ENCODE results near the gene OSER1. TPM values are rescaled to one million over a fixed set of nuclear protein-coding genes. Genes with fewer than 3 reads are reported as not detected.
A peak's percentile ranks its signal among the peaks of the same experiment; 100 is the strongest.

Gene OSER1
- total RNA-seq, 1 experiment from 2014 or later: 50.5 TPM

DNA sequence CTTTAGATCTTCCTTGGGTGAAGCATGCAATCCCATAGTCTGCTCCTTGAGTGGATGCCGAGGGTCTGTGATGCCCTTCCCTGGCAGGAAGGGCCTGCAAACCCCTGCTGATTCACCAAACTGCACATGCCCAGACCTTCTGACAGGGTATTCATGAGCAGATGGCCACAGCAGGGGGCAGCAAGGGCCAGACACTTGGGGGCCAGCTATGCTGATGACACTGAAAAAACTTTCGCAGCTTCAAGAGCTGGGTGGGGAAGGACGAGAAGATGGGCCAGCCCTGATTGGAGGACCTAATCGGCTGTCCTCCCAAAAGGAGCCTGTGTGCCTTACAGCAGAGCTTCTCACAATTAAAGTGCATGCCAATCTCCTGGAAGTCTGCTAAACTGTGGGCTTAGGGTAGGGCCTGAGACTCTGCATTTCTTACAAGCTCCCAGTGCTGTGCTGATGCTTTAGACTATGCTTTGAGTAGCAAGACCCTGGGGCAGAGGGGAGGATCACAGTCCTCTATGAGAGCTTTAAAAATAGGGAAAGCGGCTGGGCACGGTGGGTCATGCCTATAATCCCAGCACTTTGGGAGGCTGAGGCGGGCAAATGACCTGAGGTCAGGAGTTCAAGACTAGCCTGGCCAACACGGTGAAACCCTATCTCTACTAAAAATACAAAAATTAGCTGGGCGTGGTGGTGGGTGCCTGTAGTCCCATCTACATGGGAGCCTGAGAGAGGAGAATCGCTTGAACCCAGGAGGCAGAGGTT is 21.3 kb upstream of the OSER1 start:
- no TSS peak for BruUV-seq (replicated peaks)
- Histone ChIP-seq H3K36me3 (ENCODE audit: insufficient read depth, low read length, poor library complexity, severe bottlenecking) (no peaks in the 10 kb centered on the region), H3K4me3 (ENCODE audit: low read depth, low read length, poor library complexity, severe bottlenecking) (no peak overlapping the region), H3K27ac (ENCODE audit: low read depth, low read length, poor library complexity, severe bottlenecking) (no peak overlapping the region), H3K27me3 (replicated peaks; ENCODE audit: insufficient read depth, low read depth, low read length, poor library complexity) (no peaks in the 10 kb centered on the region), H3K4me1 (ENCODE audit: insufficient read depth, low read length, poor library complexity, severe bottlenecking) (no peaks in the 10 kb centered on the region), H3K9me3 (ENCODE audit: low read depth, low read length, poor library complexity, severe bottlenecking) (no peaks in the 10 kb centered on the region)
- CTCF ChIA-PET: no interaction called here
- intact Hi-C loops (cut with micrococcal nuclease; ENCODE audit: unreplicated experiment): no loop called here
- POLR2A ChIA-PET (ENCODE audit: low non-redundant PET): interaction anchor here (0.6 kb wide), 1 partner anchor 785 kb away, joined by 6 read pairs; no protein-coding TSS in a partner anchor
- TF ChIP-seq, protein P1, sequence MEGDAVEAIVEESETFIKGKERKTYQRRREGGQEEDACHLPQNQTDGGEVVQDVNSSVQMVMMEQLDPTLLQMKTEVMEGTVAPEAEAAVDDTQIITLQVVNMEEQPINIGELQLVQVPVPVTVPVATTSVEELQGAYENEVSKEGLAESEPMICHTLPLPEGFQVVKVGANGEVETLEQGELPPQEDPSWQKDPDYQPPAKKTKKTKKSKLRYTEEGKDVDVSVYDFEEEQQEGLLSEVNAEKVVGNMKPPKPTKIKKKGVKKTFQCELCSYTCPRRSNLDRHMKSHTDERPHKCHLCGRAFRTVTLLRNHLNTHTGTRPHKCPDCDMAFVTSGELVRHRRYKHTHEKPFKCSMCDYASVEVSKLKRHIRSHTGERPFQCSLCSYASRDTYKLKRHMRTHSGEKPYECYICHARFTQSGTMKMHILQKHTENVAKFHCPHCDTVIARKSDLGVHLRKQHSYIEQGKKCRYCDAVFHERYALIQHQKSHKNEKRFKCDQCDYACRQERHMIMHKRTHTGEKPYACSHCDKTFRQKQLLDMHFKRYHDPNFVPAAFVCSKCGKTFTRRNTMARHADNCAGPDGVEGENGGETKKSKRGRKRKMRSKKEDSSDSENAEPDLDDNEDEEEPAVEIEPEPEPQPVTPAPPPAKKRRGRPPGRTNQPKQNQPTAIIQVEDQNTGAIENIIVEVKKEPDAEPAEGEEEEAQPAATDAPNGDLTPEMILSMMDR (conservative IDR thresholded peaks at IDR 0.05; ENCODE audit: low read depth, low read length): no peak
- peak; percentile 48 for DNase-seq (ENCODE audit: low spot score)

DNA sequence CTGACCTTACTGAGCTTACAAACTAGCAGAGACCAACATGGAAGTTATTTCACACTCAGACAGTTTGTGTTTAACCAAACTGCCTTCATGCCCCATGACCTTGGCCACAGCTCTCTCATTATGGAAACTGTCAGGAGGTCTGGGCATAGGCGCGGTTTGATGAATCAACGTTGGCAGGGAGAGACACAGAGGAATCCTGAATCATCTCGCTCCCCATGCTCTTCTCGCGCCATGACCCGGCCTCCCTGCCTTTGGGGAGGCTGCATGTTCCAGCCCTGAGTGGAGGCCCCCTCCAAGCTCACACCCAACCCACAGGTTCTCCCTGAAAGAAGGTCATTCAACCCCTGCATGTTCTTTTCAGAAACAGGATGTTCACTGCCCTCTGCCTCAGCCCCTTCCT is 20.6 kb upstream of the OSER1 start:
- intact Hi-C loops (cut with micrococcal nuclease; ENCODE audit: unreplicated experiment): no loop called here
- H3K27ac ChIP-seq (ENCODE audit: low read depth, low read length, poor library complexity, severe bottlenecking): no peak overlapping the region
- no peaks in the 10 kb centered on the region for H3K36me3 ChIP-seq (ENCODE audit: insufficient read depth, low read length, poor library complexity, severe bottlenecking)
- ChIA-PET POLR2A (ENCODE audit: low non-redundant PET) (no interaction called here), CTCF (no interaction called here)
- no TSS peak for BruUV-seq (replicated peaks)
- no peak overlapping the region for H3K4me3 ChIP-seq (ENCODE audit: low read depth, low read length, poor library complexity, severe bottlenecking)
- H3K27me3 ChIP-seq (replicated peaks; ENCODE audit: insufficient read depth, low read depth, low read length, poor library complexity): no peaks in the 10 kb centered on the region
- TF ChIP-seq, protein P1 (conservative IDR thresholded peaks at IDR 0.05; ENCODE audit: low read depth, low read length): no peak
- no peak for TF ChIP-seq EZH2 (IDR thresholded peaks at IDR 0.05; ENCODE audit: borderline replicate concordance, low read depth, low read length, poor library complexity, severe bottlenecking)
- H3K4me1 ChIP-seq (ENCODE audit: insufficient read depth, low read length, poor library complexity, severe bottlenecking): no peaks in the 10 kb centered on the region
- H3K9me3 ChIP-seq (ENCODE audit: low read depth, low read length, poor library complexity, severe bottlenecking): no peaks in the 10 kb centered on the region
- no peak for DNase-seq (ENCODE audit: low spot score)

DNA sequence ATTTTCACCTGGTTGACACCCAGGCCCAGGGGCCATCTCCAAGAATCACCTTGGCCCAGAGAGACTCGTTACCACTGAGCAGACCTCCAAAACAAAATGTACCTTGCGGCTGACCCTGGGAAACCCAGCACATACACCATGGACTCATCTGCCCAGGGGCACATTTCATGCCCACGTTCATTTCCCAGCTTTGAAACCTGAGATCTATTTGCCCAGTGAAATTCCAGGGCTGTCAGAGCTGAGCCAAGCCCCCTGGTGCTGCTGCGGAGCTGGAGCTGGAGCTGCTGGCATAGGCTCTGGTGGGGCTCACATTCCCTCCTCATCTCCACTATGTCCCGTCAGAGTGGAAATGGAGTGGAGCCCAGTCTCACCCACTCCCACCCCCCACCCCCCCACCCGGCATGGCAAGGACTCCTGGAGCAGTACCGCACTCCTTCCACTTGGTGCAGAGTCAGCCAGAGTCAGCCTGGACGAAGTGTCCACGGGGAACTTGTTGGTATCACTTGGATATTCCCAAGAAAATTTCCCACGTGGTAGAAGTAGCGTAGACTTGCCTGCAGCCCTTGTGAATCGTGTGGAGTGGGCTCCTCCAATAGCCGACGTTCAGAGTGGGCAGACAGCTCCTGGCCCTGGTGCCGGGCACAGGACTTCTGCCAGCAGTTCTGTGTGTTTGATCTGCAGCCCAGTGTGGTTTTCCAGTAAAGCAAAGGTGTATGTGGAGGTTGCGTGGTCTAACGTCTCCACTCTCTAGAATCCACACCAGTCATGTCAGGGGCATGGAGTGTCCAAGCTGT is 18.1 kb upstream of the OSER1 start:
- H3K27ac ChIP-seq (ENCODE audit: low read depth, low read length, poor library complexity, severe bottlenecking): no peak overlapping the region
- intact Hi-C loops (cut with micrococcal nuclease; ENCODE audit: unreplicated experiment): no loop called here
- POLR2A ChIA-PET (ENCODE audit: low non-redundant PET): no interaction called here
- no peaks in the 10 kb centered on the region for H3K36me3 ChIP-seq (ENCODE audit: insufficient read depth, low read length, poor library complexity, severe bottlenecking)
- no peaks in the 10 kb centered on the region for H3K9me3 ChIP-seq (ENCODE audit: low read depth, low read length, poor library complexity, severe bottlenecking)
- CTCF ChIA-PET: no interaction called here
- no peaks in the 10 kb centered on the region for H3K4me1 ChIP-seq (ENCODE audit: insufficient read depth, low read length, poor library complexity, severe bottlenecking)
- TF ChIP-seq, protein P1 (conservative IDR thresholded peaks at IDR 0.05; ENCODE audit: low read depth, low read length): no peak
- no peak for TF ChIP-seq EZH2 (IDR thresholded peaks at IDR 0.05; ENCODE audit: borderline replicate concordance, low read depth, low read length, poor library complexity, severe bottlenecking)
- BruUV-seq (replicated peaks): no TSS peak
- no peak overlapping the region for H3K4me3 ChIP-seq (ENCODE audit: low read depth, low read length, poor library complexity, severe bottlenecking)
- H3K27me3 ChIP-seq (replicated peaks; ENCODE audit: insufficient read depth, low read depth, low read length, poor library complexity): no peaks in the 10 kb centered on the region
- no peak for DNase-seq (ENCODE audit: low spot score)

Measured in A673 (cell line).